Fibroblast of the conjunctiva (primary cell): ENCODE data around the gene KRTAP2-3.
"Not testable (repeated sequence)": the region's sequence is repeated elsewhere in the genome, so short reads cannot be mapped to it uniquely, and the experiment has no call there.

Source experiments
- DNase-seq: peaks from one replicate; pipeline ENCODE4 v3.0.0-alpha.2; 2010; ENCODE audit warnings: low read depth

The KRTAP2-3 gene, protein sequence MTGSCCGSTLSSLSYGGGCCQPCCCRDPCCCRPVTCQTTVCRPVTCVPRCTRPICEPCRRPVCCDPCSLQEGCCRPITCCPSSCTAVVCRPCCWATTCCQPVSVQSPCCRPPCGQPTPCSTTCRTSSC

DNA sequence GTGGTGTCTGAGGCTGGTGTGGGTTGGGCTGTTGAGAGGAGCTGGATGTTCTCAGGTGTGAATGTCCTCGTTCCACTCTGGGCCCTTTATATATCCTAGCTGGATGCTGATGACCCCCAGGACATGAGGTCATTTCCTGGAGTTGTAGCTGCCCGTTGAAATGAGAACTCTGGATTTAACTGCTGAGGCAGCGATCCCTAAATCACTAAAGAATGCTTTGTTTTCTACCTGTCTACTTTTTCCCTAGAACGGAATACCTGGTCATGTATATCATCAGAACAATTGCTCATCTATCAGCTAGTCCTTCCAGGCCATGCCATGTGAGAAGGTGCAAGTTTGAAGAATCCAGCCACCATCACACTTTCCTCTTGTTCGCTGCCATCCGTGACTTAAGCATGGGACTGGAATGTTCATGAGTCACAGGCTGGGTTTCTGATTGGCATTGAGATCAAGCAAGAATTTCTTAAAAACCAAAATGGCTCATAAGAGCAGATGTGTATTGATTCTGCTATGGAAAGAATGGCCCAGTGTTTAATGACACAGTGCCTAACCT, at the start of gene KRTAP2-3:
Gene KRTAP2-3 (minus strand): TSS at position 63 of the 553 bp plus-strand sequence. CDS start 64 bp downstream, outside the sequence.
- peak; percentile 54 for DNase-seq

DNA sequence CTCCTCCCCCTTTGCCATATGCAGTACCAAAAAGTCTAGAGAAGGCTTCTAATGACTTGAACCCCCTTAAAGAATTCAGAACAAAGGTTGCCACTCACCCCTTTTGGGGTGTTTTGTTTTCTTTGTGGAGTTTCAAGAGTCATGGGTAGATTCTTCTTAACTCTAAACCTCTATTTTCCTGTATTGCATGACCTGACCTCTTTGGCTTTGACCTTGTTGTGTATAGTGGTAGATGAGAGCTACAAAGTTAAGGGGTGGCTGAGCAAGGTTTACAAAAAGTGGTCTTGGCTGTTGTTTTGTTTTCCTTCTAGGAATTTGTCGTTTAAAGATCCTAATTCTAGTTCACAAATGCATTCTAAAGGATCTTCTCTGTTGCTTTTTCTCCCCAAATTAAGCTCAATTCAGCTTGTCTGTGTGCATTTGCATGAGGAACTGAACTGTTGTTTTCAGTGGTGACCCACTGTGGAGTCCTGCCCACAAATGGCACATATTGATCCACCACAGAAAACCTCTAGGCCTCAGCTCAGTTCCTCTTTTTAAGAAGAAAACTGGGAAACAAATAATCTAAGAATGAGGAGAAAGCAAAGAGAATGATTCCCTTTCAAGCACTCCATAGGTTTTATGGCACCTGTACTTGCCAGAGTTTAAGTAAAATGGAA, 48.9 kb upstream of the KRTAP2-3 start:
- not testable (repeated sequence) for DNase-seq

DNA sequence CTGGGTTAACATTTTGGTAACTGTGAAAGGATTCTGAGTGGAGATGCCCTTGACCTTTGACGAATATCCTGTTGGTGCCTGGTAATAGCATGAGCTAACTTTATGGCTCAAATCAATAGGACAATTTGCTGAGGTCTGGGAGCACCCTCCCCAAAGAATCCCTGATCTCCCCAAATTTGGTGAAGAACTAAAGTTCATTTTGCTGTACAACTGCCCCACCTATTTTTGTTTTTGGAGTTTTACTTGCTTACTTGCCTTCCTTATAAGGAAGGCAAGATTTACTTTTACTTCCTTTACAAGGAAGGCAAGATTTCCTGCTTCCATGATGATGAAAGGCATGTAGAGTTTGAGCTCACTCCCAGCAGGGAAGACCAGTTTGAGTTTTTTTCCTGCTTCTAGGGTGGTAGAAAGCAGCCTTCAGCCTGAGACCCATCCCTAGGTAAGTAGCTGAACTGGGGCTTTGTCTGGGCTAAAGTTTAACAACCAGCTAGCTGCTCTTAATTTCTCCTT, 48.1 kb upstream of the KRTAP2-3 start:
- DNase-seq: no peak

DNA sequence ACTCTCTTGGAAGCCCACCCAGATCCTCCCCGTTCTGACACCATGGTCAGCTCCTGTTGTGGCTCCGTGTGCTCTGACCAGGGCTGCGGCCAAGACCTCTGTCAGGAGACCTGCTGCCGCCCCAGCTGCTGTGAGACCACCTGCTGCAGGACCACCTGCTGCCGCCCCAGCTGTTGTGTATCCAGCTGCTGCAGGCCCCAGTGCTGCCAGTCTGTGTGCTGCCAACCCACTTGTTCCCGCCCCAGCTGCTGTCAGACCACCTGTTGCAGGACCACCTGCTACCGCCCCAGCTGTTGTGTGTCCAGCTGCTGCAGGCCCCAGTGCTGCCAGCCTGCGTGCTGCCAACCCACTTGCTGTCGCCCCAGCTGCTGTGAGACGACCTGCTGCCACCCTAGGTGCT, 45.4 kb upstream of the KRTAP2-3 start, which contains the start of gene KRTAP4-9:
Gene KRTAP4-9 (plus strand): TSS at position 43 of the 400 bp plus-strand sequence. CDS start 0 bp downstream, at position 43.
- not testable (repeated sequence) for DNase-seq

DNA sequence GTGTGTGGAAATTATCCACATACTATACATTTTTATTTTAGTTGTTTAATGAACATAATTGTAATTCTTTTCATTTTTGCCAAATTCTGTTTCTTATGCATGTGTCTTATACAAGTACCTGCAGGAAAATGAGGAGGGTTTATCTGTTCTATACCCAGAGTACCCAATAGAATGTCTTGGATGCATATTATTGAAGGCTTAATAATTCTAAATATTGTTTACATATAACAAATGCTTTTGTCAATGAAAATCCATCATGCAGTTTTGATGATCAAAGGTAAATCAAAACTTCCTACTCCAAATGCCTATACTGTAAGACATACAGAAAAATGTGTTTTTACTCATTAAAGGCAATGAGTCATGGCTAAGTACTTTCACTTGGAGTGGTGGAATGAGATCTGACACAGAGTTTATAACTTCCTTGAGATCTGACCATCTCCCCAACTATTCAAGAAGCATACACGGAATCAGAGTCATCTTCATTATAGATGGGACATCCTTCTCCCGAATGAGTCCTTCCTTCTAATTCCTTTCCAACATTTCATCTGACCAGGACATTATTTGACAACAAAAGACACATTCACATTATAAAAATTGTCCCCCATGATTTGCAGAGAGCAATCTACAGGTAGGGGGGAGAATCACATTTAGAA, 44.6 kb upstream of the KRTAP2-3 start:
- not testable (repeated sequence) for DNase-seq

DNA sequence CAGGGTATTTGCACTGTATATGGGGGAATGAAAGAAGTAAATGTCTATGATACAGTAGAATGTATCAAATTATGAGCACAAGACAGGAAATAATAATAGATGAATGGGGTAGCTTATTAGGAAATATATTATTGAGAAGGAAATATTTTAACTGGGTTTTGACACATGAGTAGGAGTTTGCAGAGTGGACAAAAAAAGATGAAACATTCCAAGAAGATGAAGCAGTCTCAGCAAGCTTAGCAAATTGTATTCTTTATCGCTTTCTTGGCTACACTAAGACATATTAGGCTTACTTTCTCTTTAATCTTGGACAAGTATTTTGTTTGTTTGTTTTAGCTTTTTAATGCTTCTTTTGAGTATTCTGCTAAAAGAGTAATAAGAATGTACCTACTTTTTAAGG, 44.0 kb upstream of the KRTAP2-3 start:
- no peak for DNase-seq

DNA sequence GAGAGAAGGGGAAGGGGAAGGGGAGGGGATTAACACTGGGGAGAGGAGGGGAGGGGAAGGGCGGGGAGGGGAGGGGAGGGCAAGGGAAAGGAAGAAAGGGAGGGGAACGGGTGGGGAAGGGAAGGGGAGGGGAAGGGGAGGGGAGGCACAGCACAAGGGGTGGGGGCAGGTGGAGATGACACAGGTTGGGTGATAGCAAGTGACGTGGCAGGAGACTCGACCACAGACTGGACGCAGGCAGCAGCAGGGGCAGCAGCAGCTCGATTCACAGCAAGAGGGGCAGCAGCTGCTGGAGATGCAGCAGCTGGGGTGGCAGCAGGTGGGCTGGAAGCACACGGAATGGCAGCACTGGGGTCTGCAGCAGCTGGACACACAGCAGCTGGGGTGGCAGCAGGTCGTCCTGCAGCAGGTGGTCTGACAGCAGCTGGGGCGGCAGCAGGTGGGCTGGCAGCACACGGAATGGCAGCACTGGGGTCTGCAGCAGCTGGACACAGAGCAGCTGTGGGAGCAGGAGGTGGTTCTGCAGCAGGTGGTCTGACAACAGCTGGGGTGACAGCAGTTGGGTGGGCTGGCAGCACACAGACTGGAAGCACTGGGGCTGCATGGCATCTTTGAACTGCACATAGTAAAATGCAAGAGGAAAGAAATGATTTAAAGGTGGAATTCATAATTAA, 41.8 kb upstream of the KRTAP2-3 start, which contains the start of gene KRTAP4-16:
Gene KRTAP4-16 (minus strand): TSS at position 624 of the 674 bp plus-strand sequence. CDS start 0 bp downstream, at position 624.
- no peak for DNase-seq

DNA sequence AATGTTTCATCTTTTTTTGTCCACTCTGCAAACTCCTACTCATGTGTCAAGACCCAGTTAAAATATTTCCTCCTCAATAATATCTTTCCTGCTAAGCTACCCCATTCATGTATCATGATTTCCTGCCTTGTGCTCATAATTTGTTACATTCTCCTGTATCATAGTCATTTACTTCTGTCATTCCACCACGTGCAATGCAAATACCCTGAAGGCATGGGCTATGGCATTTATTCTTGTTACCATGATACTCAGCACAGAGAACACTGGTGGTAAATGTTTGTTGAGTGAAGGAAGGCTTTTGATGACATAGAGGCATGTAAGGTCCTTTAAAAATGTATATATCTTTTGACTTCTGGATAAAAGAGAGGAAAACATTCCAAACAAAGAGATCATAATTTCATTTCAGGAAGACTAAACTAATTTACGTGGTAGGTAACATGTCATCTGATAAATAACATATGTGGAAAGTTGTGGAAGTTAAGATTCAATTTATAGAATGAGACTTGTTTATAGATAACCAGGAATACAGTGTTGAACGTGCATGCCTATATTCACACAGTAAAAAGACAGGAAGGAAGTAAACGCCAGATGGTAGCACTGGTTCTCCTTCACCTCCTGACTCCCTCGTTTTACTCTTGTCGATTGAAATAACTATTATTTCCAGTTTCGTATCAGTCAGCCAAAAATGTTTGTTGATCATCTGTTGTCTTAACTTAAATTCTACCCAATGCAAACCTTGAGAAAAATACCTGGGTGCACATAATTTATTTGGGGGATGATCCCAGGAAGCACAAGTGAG, 40.0 kb upstream of the KRTAP2-3 start:
- DNase-seq: peak; percentile 49

DNA sequence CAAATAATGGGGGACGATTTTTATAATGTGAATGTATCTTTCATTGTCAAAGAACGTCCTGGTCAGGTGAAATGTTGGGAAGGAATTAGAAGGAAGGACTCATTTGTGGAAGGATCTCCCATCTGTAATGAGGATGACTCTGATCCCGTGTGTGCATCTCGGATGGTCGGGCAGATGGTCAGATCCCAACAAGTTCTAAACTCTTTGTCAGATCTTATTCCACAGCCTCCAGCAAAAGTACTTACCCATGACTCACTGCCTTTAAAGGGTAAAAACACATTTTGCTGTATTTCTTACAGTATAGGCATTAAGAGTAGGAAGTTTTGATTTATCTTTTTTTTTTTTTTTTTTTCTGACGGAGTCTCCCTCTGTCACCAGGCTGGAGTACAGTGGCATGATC, 38.6 kb upstream of the KRTAP2-3 start:
- DNase-seq: no peak

DNA sequence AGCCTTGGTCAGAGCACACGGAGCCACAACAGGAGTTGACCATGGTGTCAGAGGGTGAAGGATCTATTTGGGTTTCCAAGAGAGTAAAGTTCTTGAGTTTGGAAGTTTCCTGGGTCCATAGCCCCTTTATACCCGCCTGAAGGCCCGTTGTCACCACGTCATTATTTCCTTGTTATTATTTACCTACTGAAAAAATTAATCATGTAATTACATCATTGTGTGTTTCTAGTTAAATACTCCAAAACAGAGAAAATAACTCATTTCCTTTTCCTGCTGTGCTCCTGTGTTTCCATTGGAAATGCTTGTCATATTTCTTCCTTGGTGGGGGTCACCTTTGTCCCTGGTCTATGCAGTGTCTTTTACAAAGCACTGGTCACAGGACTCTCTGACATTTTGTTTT, 38.1 kb upstream of the KRTAP2-3 start, which contains the start of gene KRTAP4-8:
Gene KRTAP4-8 (minus strand): TSS at position 101 of the 400 bp plus-strand sequence. CDS start 58 bp downstream, at position 43.
- DNase-seq: no peak

DNA sequence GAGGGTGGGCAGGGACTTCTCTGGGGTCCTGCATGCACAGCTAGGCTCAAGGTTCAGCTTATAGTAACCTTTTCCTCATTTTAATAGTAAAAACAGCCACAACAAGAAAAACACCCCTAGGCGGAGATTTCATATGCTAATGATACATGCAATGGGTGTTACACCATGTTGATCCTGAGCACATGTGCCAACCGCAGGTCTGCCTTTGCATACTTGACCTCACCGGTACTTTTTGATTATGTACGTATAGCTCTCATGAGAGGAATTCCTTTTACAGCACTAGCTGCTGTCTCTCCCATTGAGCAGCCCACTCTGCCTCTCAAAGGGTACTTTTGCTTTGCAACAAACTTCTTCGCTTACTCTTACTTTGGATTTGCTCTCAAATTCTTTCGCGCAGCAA, 36.1 kb upstream of the KRTAP2-3 start:
- no peak for DNase-seq

DNA sequence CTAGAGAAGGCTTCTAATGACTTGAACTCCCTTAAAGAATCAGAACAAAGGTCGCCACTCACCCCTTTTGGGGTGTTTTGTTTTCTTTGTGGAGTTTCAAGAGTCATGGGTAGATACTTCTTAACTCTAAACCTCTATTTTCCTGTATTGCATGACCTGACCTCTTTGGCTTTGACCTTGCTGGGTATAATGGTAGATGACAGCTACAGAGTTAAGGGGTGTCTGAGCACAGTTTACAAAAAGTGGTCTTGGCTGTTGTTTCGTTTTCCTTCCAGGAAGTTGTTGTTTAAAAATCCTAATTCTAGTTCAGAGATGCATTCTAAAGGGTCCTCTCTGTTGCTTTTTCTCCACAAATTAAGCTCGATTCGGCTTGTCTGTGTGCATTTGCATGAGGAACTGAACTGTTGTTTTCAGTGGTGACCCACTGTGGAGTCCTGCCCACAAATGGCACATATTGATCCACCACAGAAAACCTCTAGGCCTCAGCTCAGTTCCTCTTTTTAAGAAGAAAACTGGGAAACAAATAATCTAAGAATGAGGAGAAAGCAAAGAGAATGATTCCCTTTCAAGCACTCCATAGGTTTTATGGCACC, 28.9 kb upstream of the KRTAP2-3 start:
- DNase-seq: not testable (repeated sequence)

DNA sequence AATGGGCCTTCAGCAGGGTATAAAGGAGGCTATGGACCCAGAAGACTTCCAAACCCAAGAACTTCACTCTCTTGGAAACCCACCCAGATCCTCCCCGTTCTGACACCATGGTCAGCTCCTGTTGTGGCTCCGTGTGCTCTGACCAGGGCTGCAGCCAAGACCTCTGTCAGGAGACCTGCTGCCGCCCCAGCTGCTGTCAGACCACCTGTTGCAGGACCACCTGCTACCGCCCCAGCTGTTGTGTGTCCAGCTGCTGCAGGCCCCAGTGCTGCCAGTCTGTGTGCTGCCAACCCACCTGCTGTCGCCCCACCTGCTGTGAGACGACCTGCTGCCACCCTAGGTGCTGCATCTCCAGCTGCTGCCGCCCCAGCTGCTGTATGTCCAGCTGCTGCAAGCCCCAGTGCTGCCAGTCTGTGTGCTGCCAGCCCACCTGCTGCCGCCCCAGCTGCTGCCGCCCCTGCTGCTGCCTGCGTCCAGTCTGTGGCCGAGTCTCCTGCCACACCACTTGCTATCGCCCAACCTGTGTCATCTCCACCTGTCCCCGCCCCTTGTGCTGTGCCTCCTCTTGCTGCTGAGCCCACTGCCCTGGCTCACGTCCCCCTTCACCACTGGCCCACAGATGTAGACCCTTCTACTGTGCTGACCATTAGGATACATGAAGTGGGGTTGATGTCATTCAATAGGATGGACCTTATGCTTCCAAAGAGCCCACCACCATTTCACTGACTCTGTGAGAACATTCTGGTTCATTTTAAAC, 24.4 kb upstream of the KRTAP2-3 start, which contains the start of gene KRTAP4-7:
Gene KRTAP4-7 (plus strand): TSS at position 51 of the 757 bp plus-strand sequence. CDS start 57 bp downstream, at position 108.
- DNase-seq: not testable (repeated sequence)

DNA sequence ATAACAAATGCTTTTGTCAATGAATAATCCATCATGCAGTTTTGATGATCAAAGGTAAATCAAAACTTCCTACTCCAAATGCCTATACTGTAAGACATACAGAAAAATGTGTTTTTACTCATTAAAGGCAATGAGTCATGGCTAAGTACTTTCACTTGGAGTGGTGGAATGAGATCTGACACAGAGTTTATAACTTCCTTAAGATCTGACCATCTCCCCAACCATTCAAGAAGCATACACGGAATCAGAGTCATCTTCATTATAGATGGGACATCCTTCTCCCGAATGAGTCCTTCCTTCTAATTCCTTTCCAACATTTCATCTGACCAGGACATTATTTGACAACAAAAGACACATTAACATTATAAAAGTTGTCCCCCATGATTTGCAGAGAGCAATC, 23.5 kb upstream of the KRTAP2-3 start:
- not testable (repeated sequence) for DNase-seq

DNA sequence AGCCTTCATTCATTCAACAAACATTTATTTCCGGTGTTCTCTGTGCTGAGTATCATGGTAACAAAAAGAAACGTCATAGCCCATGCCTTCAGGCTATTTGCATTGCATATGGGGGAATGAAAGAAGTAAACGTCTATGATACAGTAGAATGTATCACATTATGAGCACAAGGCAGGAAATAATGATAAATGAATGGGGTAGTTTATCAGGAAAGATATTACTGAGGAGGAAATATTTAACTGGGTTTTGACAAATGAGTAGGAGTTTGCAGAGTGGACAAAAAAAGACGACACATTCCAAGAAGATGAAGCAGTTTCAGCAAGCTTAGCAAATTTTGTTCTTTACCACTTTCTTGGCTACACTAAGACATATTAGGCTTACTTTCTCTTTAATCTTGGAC, 22.7 kb upstream of the KRTAP2-3 start:
- no peak for DNase-seq

DNA sequence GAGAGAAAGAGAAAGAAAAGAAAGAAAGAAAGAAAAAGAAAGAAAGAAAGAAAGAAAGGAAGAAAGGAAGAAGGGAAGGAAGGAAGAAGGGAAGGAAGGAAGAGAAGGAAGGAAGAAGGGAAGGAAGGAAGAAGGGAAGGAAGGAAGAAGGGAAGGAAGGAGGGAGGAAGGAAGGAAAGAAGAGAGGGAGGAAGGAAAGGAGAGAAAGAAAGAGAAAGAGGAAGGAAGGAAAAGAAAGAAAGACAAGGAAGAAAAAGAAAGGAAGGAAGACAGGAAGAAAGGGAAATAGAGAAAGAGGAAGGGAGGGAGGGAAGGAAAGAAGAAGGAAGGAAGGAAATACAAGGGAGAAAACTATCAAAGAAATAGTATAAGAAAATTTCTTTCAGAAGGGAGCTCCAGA, 16.9 kb upstream of the KRTAP2-3 start:
- DNase-seq: no peak

DNA sequence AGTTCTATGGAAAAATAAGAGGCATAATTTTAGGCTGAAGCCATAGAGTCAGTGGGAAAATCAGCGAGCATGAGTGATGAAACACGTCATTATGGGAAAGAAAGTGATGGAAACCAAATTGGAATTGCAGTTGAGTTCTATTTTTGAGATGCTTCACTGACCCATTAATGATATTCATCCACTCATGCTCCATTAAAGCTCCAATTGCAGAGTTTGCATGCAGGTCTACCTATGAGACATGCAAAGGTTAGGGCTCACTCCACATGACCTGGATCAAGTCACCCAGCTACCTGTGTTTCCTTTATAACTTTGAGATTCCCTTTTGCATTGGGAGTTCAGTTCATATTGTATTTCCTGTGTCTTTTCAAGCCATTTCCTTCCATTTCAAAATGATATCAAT, 13.8 kb upstream of the KRTAP2-3 start:
- no peak for DNase-seq

DNA sequence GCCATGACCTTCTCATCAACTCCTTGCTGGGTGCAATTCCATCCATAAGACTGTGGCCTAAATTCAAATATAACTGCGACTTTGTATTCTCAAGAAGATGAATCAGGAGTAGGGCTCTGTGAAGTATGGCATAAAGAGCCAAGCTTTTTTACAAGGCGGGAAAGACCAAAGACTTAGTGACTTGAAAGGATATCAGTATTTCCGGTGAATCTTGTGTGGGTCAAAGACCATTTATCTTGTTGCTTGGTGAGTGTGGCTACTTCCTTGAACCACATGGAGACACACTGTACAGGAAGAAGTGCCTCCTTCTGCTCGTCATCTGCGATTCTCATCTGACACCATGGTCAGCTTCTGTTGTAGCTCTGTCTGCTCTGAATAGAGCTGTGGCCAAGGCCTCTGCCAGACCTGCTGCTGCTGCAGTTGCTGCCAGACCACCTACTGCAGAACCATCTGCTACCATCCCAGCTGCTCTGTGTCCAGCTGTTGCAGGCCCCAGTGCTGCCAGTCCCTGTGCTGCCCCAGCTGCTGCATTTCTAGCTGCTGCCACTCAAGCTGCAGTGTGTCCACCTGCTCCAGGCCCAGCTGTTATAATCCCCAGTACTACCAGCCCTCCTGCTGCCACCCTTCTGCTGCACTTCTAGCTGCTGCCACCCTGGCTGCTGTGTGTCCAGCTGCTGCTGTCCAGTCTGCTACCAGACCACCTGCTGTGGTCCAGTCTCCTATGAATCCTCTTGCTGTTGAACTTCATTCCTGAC, 11.9 kb upstream of the KRTAP2-3 start:
- DNase-seq: no peak

DNA sequence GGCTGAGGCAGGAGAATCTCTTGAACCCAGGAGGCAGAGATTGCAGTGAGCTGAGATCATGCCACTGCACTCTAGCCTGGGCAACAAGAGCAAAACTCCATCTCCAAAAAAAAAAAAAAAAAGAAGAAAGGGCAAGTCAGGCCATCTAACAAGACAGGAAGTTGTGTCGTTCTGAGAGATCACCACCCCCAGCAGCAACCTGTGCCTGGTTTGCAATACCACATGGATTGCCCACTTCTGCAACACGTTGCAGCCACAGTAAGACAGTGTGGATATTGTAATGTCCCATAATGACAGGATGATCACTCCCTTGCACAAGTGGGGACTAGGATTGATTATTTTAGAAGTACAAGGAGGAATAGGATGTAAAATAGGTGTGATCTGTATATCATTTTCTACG, 9.1 kb upstream of the KRTAP2-3 start:
- no peak for DNase-seq
